Breast epithelium (tissue), 3 donors: ENCODE measurements around the gene CLK3.

ENCODE experiments used
- POLR2A ChIP-seq: fragments of 450-650 bp; IDR thresholded peaks from one replicate; pipeline ENCODE4 v1.6.1; 2016; ENCODE audit warnings: antibody characterized with exemption, mild to moderate bottlenecking, moderate library complexity
- POLR2AphosphoS5 ChIP-seq, 3 donors: sonication (generic); formaldehyde crosslinking; IDR thresholded peaks; one replicate each; pipeline ENCODE4 v1.6.1; 2017; ENCODE audit warnings: antibody characterized with exemption in 3 of 3
- TF ChIP-seq, protein P1 (sequence below), 3 donors: fragments of 450-650 bp; IDR thresholded peaks; one replicate each; pipeline ENCODE4 v1.5.1; 2016 to 2017; ENCODE audit warnings: antibody characterized with exemption in 3 of 3, mild to moderate bottlenecking in 3 of 3, moderate library complexity in 3 of 3

DNA sequence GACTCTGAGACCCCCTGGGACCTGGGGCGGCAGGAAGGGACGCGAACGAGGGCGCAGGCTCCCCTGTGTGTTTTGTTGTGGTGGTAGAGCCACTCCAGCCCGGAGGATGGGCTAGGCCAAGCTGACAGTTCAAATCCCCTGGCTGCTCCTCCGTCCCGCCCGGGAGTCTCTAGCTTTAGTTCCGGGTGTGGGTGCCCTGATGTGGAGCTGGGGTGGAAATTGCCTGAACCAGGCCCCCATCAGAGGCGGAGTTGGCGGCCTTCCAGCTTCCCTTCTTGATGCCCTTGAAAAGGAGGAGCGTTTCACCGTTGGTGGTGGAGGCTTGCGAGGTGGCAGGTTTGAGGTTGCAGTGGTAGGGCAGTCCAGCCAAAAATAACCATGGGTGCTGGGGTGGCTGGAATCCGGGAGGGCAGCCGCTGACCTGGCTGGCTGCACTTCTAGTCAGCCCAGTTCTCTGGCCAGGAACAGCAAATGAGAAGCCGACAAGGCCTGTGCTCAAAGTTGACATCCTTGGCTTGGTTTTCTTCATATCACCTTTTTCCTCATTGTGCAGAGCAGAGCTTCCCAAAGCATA is 817 bp downstream of the CLK3 start:
- TF ChIP-seq POLR2A (no peak), POLR2AphosphoS5 (IDR thresholded peaks at IDR 0.05) (no peak)
- TF ChIP-seq, protein P1, sequence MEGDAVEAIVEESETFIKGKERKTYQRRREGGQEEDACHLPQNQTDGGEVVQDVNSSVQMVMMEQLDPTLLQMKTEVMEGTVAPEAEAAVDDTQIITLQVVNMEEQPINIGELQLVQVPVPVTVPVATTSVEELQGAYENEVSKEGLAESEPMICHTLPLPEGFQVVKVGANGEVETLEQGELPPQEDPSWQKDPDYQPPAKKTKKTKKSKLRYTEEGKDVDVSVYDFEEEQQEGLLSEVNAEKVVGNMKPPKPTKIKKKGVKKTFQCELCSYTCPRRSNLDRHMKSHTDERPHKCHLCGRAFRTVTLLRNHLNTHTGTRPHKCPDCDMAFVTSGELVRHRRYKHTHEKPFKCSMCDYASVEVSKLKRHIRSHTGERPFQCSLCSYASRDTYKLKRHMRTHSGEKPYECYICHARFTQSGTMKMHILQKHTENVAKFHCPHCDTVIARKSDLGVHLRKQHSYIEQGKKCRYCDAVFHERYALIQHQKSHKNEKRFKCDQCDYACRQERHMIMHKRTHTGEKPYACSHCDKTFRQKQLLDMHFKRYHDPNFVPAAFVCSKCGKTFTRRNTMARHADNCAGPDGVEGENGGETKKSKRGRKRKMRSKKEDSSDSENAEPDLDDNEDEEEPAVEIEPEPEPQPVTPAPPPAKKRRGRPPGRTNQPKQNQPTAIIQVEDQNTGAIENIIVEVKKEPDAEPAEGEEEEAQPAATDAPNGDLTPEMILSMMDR (IDR thresholded peaks at IDR 0.05) = no peak
